Smooth muscle cell (in vitro differentiated cells): ENCODE measurements around the gene USP36. TPM values are rescaled to one million over a fixed set of nuclear protein-coding genes. Genes with fewer than 3 reads are reported as not detected.

ENCODE experiments used
- DNase-seq: peaks from one replicate; lab custom pipeline; 2025; ENCODE audit not compliant: unreplicated experiment; lab: John Stamatoyannopoulos, UW
- H2AFZ ChIP-seq: fragments of 200-600 bp; sonication (generic); 2 replicates; pipeline ENCODE4 v1.6.0; 2016; ENCODE audit warnings: antibody characterized with exemption, low read depth, mild to moderate bottlenecking
- H3F3A ChIP-seq: fragments of 200-600 bp; sonication (generic); 2 replicates; pipeline ENCODE4 v1.6.0; 2017; ENCODE audit warnings: antibody characterized with exemption, low read depth
- H3K27ac ChIP-seq: fragments of 200-600 bp; sonication (generic); 2 replicates; pipeline ENCODE4 v1.5.1; 2016; ENCODE audit warnings: low read depth, mild to moderate bottlenecking
- H3K27me3 ChIP-seq: fragments of 200-600 bp; sonication (generic); 2 replicates; pipeline ENCODE4 v1.6.1; 2016; ENCODE audit warnings: low read depth, mild to moderate bottlenecking
- H3K36me3 ChIP-seq: fragments of 200-600 bp; sonication (generic); 2 replicates; pipeline ENCODE4 v1.5.1; 2016; ENCODE audit warnings: low read depth
- H3K4me1 ChIP-seq: fragments of 200-600 bp; sonication (generic); 2 replicates; pipeline ENCODE4 v1.5.1; 2016; ENCODE audit warnings: low read depth
- H3K4me2 ChIP-seq: fragments of 200-600 bp; sonication (generic); 2 replicates; pipeline ENCODE4 v1.6.0; 2016; ENCODE audit warnings: mild to moderate bottlenecking
- H3K4me3 ChIP-seq: fragments of 200-600 bp; sonication (generic); 2 replicates; pipeline ENCODE4 v1.5.1; 2016; ENCODE audit warnings: mild to moderate bottlenecking
- H3K79me2 ChIP-seq: fragments of 200-600 bp; sonication (generic); 2 replicates; pipeline ENCODE4 v1.6.0; 2016; ENCODE audit warnings: low read depth, mild to moderate bottlenecking
- H3K9ac ChIP-seq: fragments of 200-600 bp; sonication (generic); 2 replicates; pipeline ENCODE4 v1.6.0; 2016; ENCODE audit warnings: low read depth
- H3K9me3 ChIP-seq: fragments of 200-600 bp; sonication (generic); replicated peaks from 2 replicates; pipeline ENCODE4 v1.5.1; 2016; ENCODE audit warnings: low read depth
- H4K20me1 ChIP-seq: fragments of 200-600 bp; sonication (generic); 2 replicates; pipeline ENCODE4 v1.6.0; 2016; ENCODE audit warnings: low read depth
- WGBS: methylation state at CpG from one replicate; pipeline ENCODE4 v1.1.7; 2016; ENCODE audit warnings: low lambda C conversion rate; 5-methylcytosine and 5-hydroxymethylcytosine counted together
- polyA plus RNA-seq: library from polyadenylated mRNA; unstranded; fragments of >200 nt; fragmentation: Nextera tagmentation; extraction: Ambion mirVana; gene quantifications from 2 replicates; pipeline ENCODE4 v1.2.1, GENCODE V29; 2016
- total RNA-seq: library from RNA; depleted of rRNA; stranded (reverse); fragments of >200 nt; gene quantifications from 2 replicates; pipeline ENCODE4 v1.2.3, GENCODE V29; 2014
- TF ChIP-seq, protein P1 (sequence below): fragments of 200-600 bp; sonication (generic); IDR thresholded peaks from 2 replicates; pipeline ENCODE4 v1.5.1; 2017; ENCODE audit warnings: borderline replicate concordance, mild to moderate bottlenecking, antibody characterized with exemption; ENCODE audit not compliant: insufficient read depth, poor library complexity, severe bottlenecking

USP36 gene
- total and polyA plus RNA-seq, 2 experiments from 2014 or later: 17.6 to 29.0 TPM

DNA sequence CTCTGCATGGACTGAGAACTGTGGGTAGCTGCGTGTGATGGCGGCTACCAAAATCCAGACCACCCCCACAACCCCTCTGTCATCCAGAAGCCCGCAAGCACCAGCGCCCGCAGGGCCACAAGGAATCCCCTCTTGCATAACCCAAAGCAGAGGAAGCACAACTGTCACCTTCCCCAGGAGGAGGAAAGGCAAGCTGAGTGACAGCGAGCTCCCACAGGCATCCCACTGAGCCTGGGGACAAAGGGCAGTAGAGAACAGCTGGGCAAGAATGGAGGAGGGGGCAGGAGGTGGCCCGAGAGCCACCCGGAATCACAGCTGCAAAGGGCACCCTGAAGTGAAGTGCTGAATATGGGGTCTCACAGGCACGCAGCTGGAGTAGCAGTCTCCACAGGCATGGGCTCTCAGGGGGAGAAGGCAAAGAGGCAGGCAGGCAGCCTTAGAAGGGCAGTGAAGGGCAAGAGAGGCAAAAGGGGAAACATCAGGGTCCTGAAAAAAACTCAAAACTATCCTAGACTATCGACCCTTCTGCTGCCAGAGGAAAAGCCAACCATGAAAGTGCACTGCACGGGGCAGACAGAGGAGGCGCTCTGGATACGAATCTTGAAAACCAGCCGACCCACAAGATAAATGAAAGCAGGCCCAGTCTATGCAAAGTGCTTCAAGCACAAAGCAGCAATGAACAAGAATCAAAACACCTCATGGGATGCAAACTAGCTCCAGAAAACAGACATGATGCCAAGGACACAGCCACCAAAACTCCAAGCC, 17.1 kb downstream of the USP36 start:
- peak overlapping the region; percentile 62 for H3K4me2 ChIP-seq
- no peaks in the 10 kb centered on the region for H3K9me3 ChIP-seq
- H3K27ac ChIP-seq: peak overlapping the region; percentile 87
- H3K27me3 ChIP-seq: no peaks in the 10 kb centered on the region
- no peak for DNase-seq
- no peaks in the 10 kb centered on the region for H3K79me2 ChIP-seq
- H3K4me1 ChIP-seq: no peaks in the 10 kb centered on the region
- no peak overlapping the region for H2AFZ ChIP-seq
- peaks cover 18% of the 10 kb centered on the region for H4K20me1 ChIP-seq
- 88% methylated on average over 14 of the region's 14 CpGs for WGBS
- TF ChIP-seq, protein P1, sequence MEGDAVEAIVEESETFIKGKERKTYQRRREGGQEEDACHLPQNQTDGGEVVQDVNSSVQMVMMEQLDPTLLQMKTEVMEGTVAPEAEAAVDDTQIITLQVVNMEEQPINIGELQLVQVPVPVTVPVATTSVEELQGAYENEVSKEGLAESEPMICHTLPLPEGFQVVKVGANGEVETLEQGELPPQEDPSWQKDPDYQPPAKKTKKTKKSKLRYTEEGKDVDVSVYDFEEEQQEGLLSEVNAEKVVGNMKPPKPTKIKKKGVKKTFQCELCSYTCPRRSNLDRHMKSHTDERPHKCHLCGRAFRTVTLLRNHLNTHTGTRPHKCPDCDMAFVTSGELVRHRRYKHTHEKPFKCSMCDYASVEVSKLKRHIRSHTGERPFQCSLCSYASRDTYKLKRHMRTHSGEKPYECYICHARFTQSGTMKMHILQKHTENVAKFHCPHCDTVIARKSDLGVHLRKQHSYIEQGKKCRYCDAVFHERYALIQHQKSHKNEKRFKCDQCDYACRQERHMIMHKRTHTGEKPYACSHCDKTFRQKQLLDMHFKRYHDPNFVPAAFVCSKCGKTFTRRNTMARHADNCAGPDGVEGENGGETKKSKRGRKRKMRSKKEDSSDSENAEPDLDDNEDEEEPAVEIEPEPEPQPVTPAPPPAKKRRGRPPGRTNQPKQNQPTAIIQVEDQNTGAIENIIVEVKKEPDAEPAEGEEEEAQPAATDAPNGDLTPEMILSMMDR: peak; percentile 22
- H3K36me3 ChIP-seq: peaks cover 11% of the 10 kb centered on the region
- peaks cover 14% of the 10 kb centered on the region for H3F3A ChIP-seq
- H3K9ac ChIP-seq: no peak overlapping the region
- H3K4me3 ChIP-seq: no peak overlapping the region

GRCh38 chr17:78822552-78822951, 18.1 kb downstream of the USP36 start:
- Histone ChIP-seq H3K4me1 (no peaks in the 10 kb centered on the region), H4K20me1 (peaks cover 12% of the 10 kb centered on the region), H3K9ac (peak overlapping the region; percentile 46), H3K4me3 (no peak overlapping the region), H3K79me2 (no peaks in the 10 kb centered on the region), H3K9me3 (no peaks in the 10 kb centered on the region), H3K27me3 (no peaks in the 10 kb centered on the region), H3F3A (peaks cover 14% of the 10 kb centered on the region), H3K4me2 (peak overlapping the region; percentile 62), H3K27ac (peak overlapping the region; percentile 87), H3K36me3 (peaks cover 11% of the 10 kb centered on the region), H2AFZ (no peak overlapping the region)
- DNase-seq: peak; percentile 7
- 35% methylated on average over 14 of the region's 14 CpGs for WGBS
- TF ChIP-seq, protein P1: no peak

DNA sequence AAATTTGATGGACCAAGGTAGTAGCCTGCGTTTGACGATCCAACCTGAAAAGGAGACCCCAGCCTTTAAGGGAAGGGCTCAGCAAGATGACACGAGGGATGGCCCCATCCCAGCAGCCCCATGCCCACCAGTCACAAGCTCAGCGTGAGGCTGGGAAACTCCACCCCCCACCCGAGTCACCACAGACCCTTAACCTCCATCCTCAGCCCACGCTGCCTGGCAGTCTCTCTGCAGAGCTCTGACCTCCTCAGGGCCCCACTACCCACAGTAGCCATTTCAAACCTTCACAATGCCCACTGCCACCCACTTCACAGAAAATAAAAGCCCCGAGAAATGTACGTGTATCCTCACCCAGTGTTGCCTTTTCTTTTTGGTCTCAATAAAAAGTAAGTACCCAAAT, 18.7 kb downstream of the USP36 start:
- Histone ChIP-seq H3K4me2 (peak overlapping the region; percentile 62), H3F3A (peaks cover 14% of the 10 kb centered on the region), H3K27ac (peak overlapping the region; percentile 87), H3K4me3 (no peak overlapping the region), H3K9ac (peak overlapping the region; percentile 46), H4K20me1 (peaks cover 12% of the 10 kb centered on the region), H3K36me3 (peaks cover 11% of the 10 kb centered on the region), H3K4me1 (no peaks in the 10 kb centered on the region), H2AFZ (no peak overlapping the region), H3K27me3 (no peaks in the 10 kb centered on the region), H3K79me2 (no peaks in the 10 kb centered on the region), H3K9me3 (no peaks in the 10 kb centered on the region)
- WGBS: 81% methylated on average over 8 of the region's 8 CpGs
- TF ChIP-seq, protein P1: no peak
- no peak for DNase-seq

- Histone ChIP-seq H3K4me3 (no peak overlapping the region), H3K79me2 (no peaks in the 10 kb centered on the region), H3K27ac (no peak overlapping the region), H3K4me1 (no peaks in the 10 kb centered on the region), H4K20me1 (peaks cover 17% of the 10 kb centered on the region), H2AFZ (no peak overlapping the region), H3K36me3 (peaks cover 8% of the 10 kb centered on the region), H3K9me3 (no peaks in the 10 kb centered on the region), H3K4me2 (no peak overlapping the region), H3K9ac (no peak overlapping the region), H3K27me3 (no peaks in the 10 kb centered on the region), H3F3A (peaks cover 14% of the 10 kb centered on the region)
- DNase-seq: no peak
- WGBS: 95% methylated on average over 13 of the region's 13 CpGs
- TF ChIP-seq, protein P1: no peak
These were observed 19.8 kb downstream of the USP36 start for GRCh38 chr17:78820841-78821240.
